DND-41 (cell line): Measurements from ENCODE around the gene TFF3.

ENCODE experiments used
- ATAC-seq: fragments of 200-7000 bp; cut with Tn5 transposase; 3 replicates; pipeline ENCODE4 v1.9.1; 2021; ENCODE audit warnings: low read depth; ENCODE audit not compliant: insufficient read depth
- DNase-seq: peaks from one replicate; pipeline ENCODE4 v3.0.0-alpha.2; 2020
- H2AFZ ChIP-seq: 2 replicates; pipeline ENCODE4 v1.6.0; 2012; ENCODE audit warnings: low read depth, low read length
- H3K27ac ChIP-seq: 2 replicates; pipeline ENCODE4 v1.5.1; 2012; ENCODE audit warnings: low read length, inconsistent platforms
- H3K27me3 ChIP-seq: fragments of 200-600 bp; sonication (generic); 2 replicates; pipeline ENCODE4 v1.6.0; 2012; ENCODE audit warnings: low read length, mild to moderate bottlenecking, inconsistent platforms; ENCODE audit not compliant: insufficient read depth, poor library complexity
- H3K36me3 ChIP-seq: 2 replicates; pipeline ENCODE4 v1.5.1; 2012; ENCODE audit warnings: low read length, inconsistent platforms; ENCODE audit not compliant: insufficient read depth
- H3K4me1 ChIP-seq: 2 replicates; pipeline ENCODE4 v1.5.1; 2012; ENCODE audit warnings: mild to moderate bottlenecking, low read length; ENCODE audit not compliant: insufficient read depth
- H3K4me2 ChIP-seq: 2 replicates; pipeline ENCODE4 v1.6.0; 2012; ENCODE audit warnings: mild to moderate bottlenecking, moderate library complexity, low read length, inconsistent platforms; ENCODE audit not compliant: insufficient read depth
- H3K4me3 ChIP-seq, 2 experiments: fragments of 200-600 bp in 1 of 2; shearing (Covaris generic) in 1 of 2; 2 replicates each; pipeline ENCODE4 v1.5.1; 2012 to 2016; ENCODE audit warnings: inconsistent platforms in 2 of 2, low read length in 2 of 2, mild to moderate bottlenecking in 2 of 2, low read depth in 1 of 2, moderate library complexity in 1 of 2
- H3K79me2 ChIP-seq: 2 replicates; pipeline ENCODE4 v1.6.0; 2012; ENCODE audit warnings: low read length, inconsistent platforms; ENCODE audit not compliant: insufficient read depth
- H3K9ac ChIP-seq: 2 replicates; pipeline ENCODE4 v1.6.0; 2012; ENCODE audit warnings: low read depth, mild to moderate bottlenecking, inconsistent platforms, low read length, moderate library complexity
- H3K9me3 ChIP-seq: 2 replicates; pipeline ENCODE4 v1.5.1; 2012; ENCODE audit warnings: low read length, moderate library complexity, mild to moderate bottlenecking, inconsistent platforms; ENCODE audit not compliant: insufficient read depth, severe bottlenecking
- H4K20me1 ChIP-seq: 2 replicates; pipeline ENCODE4 v1.6.0; 2012; ENCODE audit warnings: low read length; ENCODE audit not compliant: insufficient read depth
- CTCF ChIP-seq: IDR thresholded peaks from 2 replicates; pipeline ENCODE4 v1.5.1; 2012; ENCODE audit warnings: borderline replicate concordance, low read length, moderate library complexity, mild to moderate bottlenecking; ENCODE audit not compliant: poor library complexity, severe bottlenecking; ENCODE audit errors: extremely low read depth
- EZH2 ChIP-seq: IDR thresholded peaks from 3 replicates; pipeline ENCODE4 v1.6.1; 2012; ENCODE audit warnings: borderline replicate concordance, low read depth, mild to moderate bottlenecking, moderate library complexity, low read length, inconsistent platforms; ENCODE audit not compliant: severe bottlenecking

TFF3 gene

GRCh38 chr21:42265231-42265812, 49.9 kb downstream of the TFF3 start:
- Histone ChIP-seq H4K20me1 (peaks cover 36% of the 10 kb centered on the region), H3K79me2 (peaks cover 13% of the 10 kb centered on the region), H3K9ac (no peak overlapping the region), H3K4me1 (peaks cover 16% of the 10 kb centered on the region), H3K9me3 (no peaks in the 10 kb centered on the region), H3K4me3 (no peak overlapping the region), H2AFZ (no peak overlapping the region), H3K27ac (no peak overlapping the region), H3K36me3 (no peaks in the 10 kb centered on the region; the same call in 1 of the 2 replicates), H3K4me2 (no peak overlapping the region), H3K27me3 (no peaks in the 10 kb centered on the region)
- DNase-seq (peak; percentile 34), ATAC-seq (0 out of 3 replicates have a peak, but pooled peaks have one; percentile 27)
- no peak for TF ChIP-seq EZH2
- TF ChIP-seq CTCF: no peak

GRCh38 chr21:42264245-42265195, 50.7 kb downstream of the TFF3 start:
- ATAC-seq: no peak

GRCh38 chr21:42263591-42264131, 51.5 kb downstream of the TFF3 start:
- Histone ChIP-seq H2AFZ (no peak overlapping the region), H3K27me3 (no peaks in the 10 kb centered on the region), H3K27ac (no peak overlapping the region), H3K4me2 (no peak overlapping the region), H3K79me2 (peaks cover 21% of the 10 kb centered on the region), H3K9ac (no peak overlapping the region), H3K4me1 (peaks cover 16% of the 10 kb centered on the region), H3K9me3 (no peaks in the 10 kb centered on the region), H4K20me1 (peaks cover 28% of the 10 kb centered on the region), H3K36me3 (no peaks in the 10 kb centered on the region; the same call in 1 of the 2 replicates), H3K4me3 (no peak overlapping the region)
- DNase-seq: no peak
- TF ChIP-seq CTCF (no peak), EZH2 (no peak)
- no peak for ATAC-seq

More at GRCh38 chr21:42264245-42265195, 50.7 kb downstream of the TFF3 start:
- Histone ChIP-seq H3K79me2 (peaks cover 14% of the 10 kb centered on the region), H3K4me2 (no peak overlapping the region), H3K4me3 (no peak overlapping the region), H3K27ac (no peak overlapping the region), H3K9me3 (no peaks in the 10 kb centered on the region), H2AFZ (no peak overlapping the region), H3K27me3 (no peaks in the 10 kb centered on the region), H4K20me1 (peaks cover 35% of the 10 kb centered on the region), H3K9ac (no peak overlapping the region), H3K4me1 (peaks cover 16% of the 10 kb centered on the region), H3K36me3 (no peaks in the 10 kb centered on the region; the same call in 1 of the 2 replicates)
- DNase-seq: no peak
- TF ChIP-seq CTCF: no peak
- TF ChIP-seq EZH2: no peak
